Activated T-helper 1 cell treated with anti-CD3 and anti-CD28 coated beads, Interleukin-12 subunit alpha, Interleukin-12 subunit beta, Interleukin-2, Interleukin-4 antibody, amounts not matched to agents 30 ng/mL and 10 ng/mL and 1 ng/mL, durations not matched to agents 14 hours and 24 hours and 36 hours (primary cell): ENCODE results near the gene NUP205. TPM values are rescaled to one million over a fixed set of nuclear protein-coding genes. Genes with fewer than 3 reads are reported as not detected.
"Not testable (repeated sequence)": the region's sequence is repeated elsewhere in the genome, so short reads cannot be mapped to it uniquely, and the experiment has no call there.

Source experiments
- DNase-seq: peaks from one replicate; pipeline ENCODE4 v3.0.0; 2021; ENCODE audit warnings: low spot score
- H3K27ac Mint-ChIP-seq: one replicate; pipeline ENCODE4 v1.8.0; 2021; ENCODE audit warnings: mild to moderate bottlenecking, mixed read lengths
- H3K27me3 Mint-ChIP-seq: one replicate; pipeline ENCODE4 v1.8.0; 2022; ENCODE audit warnings: mild to moderate bottlenecking, moderate library complexity, mixed read lengths; ENCODE audit not compliant: insufficient read depth
- H3K36me3 Mint-ChIP-seq: one replicate; pipeline ENCODE4 v1.8.0; 2021; ENCODE audit warnings: low read depth, mixed read lengths
- H3K4me1 Mint-ChIP-seq: one replicate; pipeline ENCODE4 v1.8.0; 2021; ENCODE audit warnings: low read depth, mixed read lengths
- H3K4me3 Mint-ChIP-seq: one replicate; pipeline ENCODE4 v1.8.0; 2021; ENCODE audit warnings: mild to moderate bottlenecking, moderate library complexity, mixed read lengths
- H3K9me3 Mint-ChIP-seq: one replicate; pipeline ENCODE4 v1.8.0; 2021; ENCODE audit warnings: mixed read lengths
- intact Hi-C: fragments of 100-400 bp; cut with micrococcal nuclease; formaldehyde crosslinking; loops from one replicate; pipeline ENCODE4 v1.15.1; 2024
- total RNA-seq: library from RNA; stranded (reverse); gene quantifications from 2 replicates; pipeline ENCODE4 v1.2.3, GENCODE V29; 2022

NUP205 gene
- total RNA-seq, 1 donor from 2014 or later, result 110 TPM

DNA sequence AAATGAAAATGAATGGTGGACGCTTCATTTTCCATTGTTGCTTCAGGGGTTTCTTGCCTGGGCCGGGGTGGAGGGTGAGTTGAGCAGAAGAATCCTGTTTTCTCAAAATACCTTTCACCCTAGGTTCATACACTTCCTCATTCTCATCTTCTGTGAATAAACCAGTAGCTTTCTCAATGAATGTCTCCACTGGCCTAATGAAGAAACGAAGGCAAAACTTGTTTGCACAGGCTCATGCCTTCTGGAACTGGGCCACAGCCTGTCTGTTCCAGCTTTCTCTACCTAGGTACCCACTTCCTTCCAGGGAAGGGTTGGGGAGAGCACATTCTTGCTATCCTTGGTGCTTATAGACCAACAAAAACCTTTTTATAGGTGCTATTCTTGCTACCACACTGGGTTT, 125.9 kb downstream of the NUP205 start:
- H3K36me3 Mint-ChIP-seq, result peaks cover 9% of the 10 kb centered on the region
- no peak for DNase-seq
- no peak overlapping the region for H3K4me3 Mint-ChIP-seq
- H3K4me1 Mint-ChIP-seq, result peaks cover 14% of the 10 kb centered on the region
- H3K27me3 Mint-ChIP-seq, result peaks cover 2% of the 10 kb centered on the region
- H3K27ac Mint-ChIP-seq, result no peak overlapping the region
- H3K9me3 Mint-ChIP-seq, result no peaks in the 10 kb centered on the region
- intact Hi-C loops, result no loop called here

GRCh38 chr7:135684136-135684535, 126.4 kb downstream of the NUP205 start:
- H3K9me3 Mint-ChIP-seq, result no peaks in the 10 kb centered on the region
- no peak for DNase-seq
- no peak overlapping the region for H3K27ac Mint-ChIP-seq
- no peaks in the 10 kb centered on the region for H3K27me3 Mint-ChIP-seq
- no peak overlapping the region for H3K4me3 Mint-ChIP-seq
- intact Hi-C loops, result no loop called here
- H3K4me1 Mint-ChIP-seq, result peaks cover 14% of the 10 kb centered on the region
- peaks cover 9% of the 10 kb centered on the region for H3K36me3 Mint-ChIP-seq

- no peak overlapping the region for H3K4me3 Mint-ChIP-seq
- peaks cover 14% of the 10 kb centered on the region for H3K4me1 Mint-ChIP-seq
- no peaks in the 10 kb centered on the region for H3K9me3 Mint-ChIP-seq
- no peaks in the 10 kb centered on the region for H3K27me3 Mint-ChIP-seq
- no peak for DNase-seq
- intact Hi-C loops, result no loop called here
- H3K36me3 Mint-ChIP-seq, result peaks cover 12% of the 10 kb centered on the region
- H3K27ac Mint-ChIP-seq, result no peak overlapping the region
Measured at GRCh38 chr7:135684699-135685098, 127.0 kb downstream of the NUP205 start.

- peaks cover 12% of the 10 kb centered on the region for H3K36me3 Mint-ChIP-seq
- H3K4me1 Mint-ChIP-seq, result peaks cover 8% of the 10 kb centered on the region
- no peaks in the 10 kb centered on the region for H3K9me3 Mint-ChIP-seq
- DNase-seq, result no peak
- no peaks in the 10 kb centered on the region for H3K27me3 Mint-ChIP-seq
- intact Hi-C loops, result no loop called here
- H3K4me3 Mint-ChIP-seq, result no peak overlapping the region
- H3K27ac Mint-ChIP-seq, result no peak overlapping the region
Measured at GRCh38 chr7:135685306-135686084, 127.8 kb downstream of the NUP205 start.

DNA sequence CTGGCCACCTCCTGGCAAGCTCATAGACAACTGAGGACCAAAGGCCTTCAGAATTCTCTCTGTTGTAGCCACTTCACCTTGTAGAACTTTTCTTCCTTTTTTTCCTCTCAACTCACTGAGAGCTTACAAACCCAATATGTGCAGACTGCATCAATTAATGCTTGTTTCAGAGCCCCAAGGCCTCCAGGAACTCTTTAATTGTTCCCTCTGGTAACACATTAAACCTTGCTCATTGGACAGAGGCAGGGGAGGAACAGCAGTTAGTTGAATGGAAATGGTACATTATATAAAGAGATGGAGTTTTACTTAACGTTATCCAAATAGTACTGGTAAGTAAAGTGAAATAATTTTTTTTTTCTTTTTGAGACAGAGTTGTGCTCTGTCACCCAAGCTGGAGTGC, 129.7 kb downstream of the NUP205 start:
- H3K36me3 Mint-ChIP-seq, result peaks cover 10% of the 10 kb centered on the region
- intact Hi-C loops, result no loop called here

DNA sequence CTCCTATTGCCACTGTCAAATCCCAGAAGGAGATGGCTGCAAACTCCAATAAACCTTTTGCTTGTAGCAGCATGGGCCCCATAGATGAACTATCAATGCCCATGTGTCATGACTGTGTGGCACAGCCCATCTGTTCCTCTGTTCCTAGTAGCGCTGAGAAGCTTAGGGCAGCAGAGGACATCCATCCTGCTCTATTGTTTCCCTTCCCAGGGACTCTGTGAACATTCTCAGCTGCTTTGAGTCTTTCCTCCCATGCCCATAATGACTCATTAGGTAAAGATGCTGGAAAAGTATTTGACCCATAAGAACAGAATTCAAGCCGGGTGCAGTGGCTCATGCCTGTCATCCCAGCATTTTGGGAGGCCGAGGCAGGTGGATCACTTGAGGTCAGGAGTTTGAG, 132.8 kb downstream of the NUP205 start:
- intact Hi-C loops, result no loop called here
- no peaks in the 10 kb centered on the region for H3K9me3 Mint-ChIP-seq

More for the DNA sequence above, 129.7 kb downstream of the NUP205 start:
- H3K9me3 Mint-ChIP-seq, result no peaks in the 10 kb centered on the region
- H3K27me3 Mint-ChIP-seq, result no peaks in the 10 kb centered on the region
- no peak overlapping the region for H3K27ac Mint-ChIP-seq
- no peaks in the 10 kb centered on the region for H3K4me1 Mint-ChIP-seq
- H3K4me3 Mint-ChIP-seq, result no peak overlapping the region
- DNase-seq, result no peak

DNA sequence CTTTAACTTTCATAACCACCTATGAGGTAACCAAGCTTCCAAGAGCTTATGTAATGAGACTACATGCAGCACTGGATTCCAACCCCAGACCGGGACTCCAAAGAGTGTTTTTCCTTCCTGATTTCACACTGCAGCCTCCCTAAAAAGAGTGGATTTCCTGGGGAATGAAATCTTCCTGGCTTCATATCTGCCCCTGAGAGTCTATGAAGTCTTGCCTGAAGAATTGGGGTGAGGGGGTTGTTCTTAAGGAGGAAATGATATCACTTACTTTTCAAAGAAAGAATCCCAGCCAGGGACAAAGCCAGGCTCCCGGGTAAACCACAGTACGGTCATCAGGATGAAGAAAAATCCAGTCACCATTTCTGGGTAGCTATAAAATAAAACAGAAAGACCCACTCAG, 134.3 kb downstream of the NUP205 start:
- H3K27me3 Mint-ChIP-seq, result no peaks in the 10 kb centered on the region
- intact Hi-C loops, result no loop called here
- H3K9me3 Mint-ChIP-seq, result no peaks in the 10 kb centered on the region
- no peaks in the 10 kb centered on the region for H3K4me1 Mint-ChIP-seq
- H3K36me3 Mint-ChIP-seq, result peaks cover 7% of the 10 kb centered on the region
- DNase-seq, result no peak
- H3K4me3 Mint-ChIP-seq, result no peak overlapping the region
- H3K27ac Mint-ChIP-seq, result no peak overlapping the region

More for the DNA sequence above, 132.8 kb downstream of the NUP205 start:
- Mint-ChIP-seq H3K4me1 (no peaks in the 10 kb centered on the region), H3K27me3 (no peaks in the 10 kb centered on the region), H3K27ac (no peak overlapping the region), H3K36me3 (peaks cover 7% of the 10 kb centered on the region), H3K4me3 (no peak overlapping the region)
- no peak for DNase-seq

- H3K9me3 Mint-ChIP-seq, H3K4me3 Mint-ChIP-seq, H3K27me3 Mint-ChIP-seq, H3K4me1 Mint-ChIP-seq, DNase-seq, H3K36me3 Mint-ChIP-seq, H3K27ac Mint-ChIP-seq, intact Hi-C loops: not testable (repeated sequence)
Measured at GRCh38 chr7:135692606-135693005, 134.9 kb downstream of the NUP205 start.

GRCh38 chr7:135693558-135693957, 135.8 kb downstream of the NUP205 start:
- Mint-ChIP-seq H3K4me1 (no peaks in the 10 kb centered on the region), H3K27me3 (no peaks in the 10 kb centered on the region), H3K4me3 (no peak overlapping the region), H3K9me3 (no peaks in the 10 kb centered on the region), H3K36me3 (peaks cover 3% of the 10 kb centered on the region), H3K27ac (no peak overlapping the region)
- no peak for DNase-seq
- intact Hi-C loops, result no loop called here

DNA sequence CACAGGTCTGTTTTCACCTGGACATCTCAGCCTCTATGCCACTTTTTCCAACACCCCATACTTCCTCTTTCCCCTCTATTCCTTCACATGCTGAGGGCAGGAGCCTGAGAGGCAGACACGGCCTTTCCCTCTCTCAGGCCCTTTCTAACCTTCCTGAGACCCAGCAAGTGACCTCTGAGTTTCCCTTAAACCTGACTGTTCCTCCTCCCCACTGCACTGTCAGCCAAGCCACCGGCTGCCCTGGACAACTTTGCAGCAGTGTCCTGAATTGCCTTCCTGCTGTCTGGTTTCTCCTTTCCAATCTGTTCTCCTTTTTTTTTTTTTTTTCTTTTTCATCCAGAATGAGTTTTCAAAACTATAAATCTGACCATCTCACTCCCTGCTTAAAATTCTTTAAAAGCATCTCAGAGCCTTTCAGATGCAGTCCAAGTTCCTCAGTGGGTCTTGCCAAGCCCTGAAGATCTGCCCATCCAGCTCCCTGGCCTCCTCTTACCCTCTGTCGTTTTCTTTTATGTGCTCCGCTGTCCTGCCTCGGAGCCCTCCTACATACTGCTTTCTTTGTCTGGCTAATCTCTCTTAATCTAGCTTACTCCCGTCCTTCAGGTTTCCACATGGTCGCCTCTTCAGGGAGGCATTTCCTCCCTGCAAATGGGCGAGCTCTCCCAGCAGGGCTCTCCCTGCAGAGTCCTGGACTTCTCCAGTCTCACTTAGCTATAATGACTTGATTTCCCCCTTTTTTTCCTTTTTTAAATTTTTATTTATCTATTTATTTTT, 139.7 kb downstream of the NUP205 start:
- Mint-ChIP-seq H3K4me1 (no peaks in the 10 kb centered on the region), H3K9me3 (no peaks in the 10 kb centered on the region), H3K36me3 (no peaks in the 10 kb centered on the region), H3K27me3 (no peaks in the 10 kb centered on the region), H3K27ac (no peak overlapping the region), H3K4me3 (no peak overlapping the region)
- DNase-seq, result no peak
- intact Hi-C loops, result no loop called here

Other genes with a start within 250 kb of the NUP205 start
- 21.3 and 23.3 TPM in 2 replicates for gene CNOT4, start 47.8 kb upstream of the NUP205 start, total RNA-seq
- 22.7 and 24.7 TPM in 2 replicates for gene STMP1, start 104.6 kb downstream of the NUP205 start, total RNA-seq
- not detected in 2 replicates for gene SLC13A4, start 170.3 kb downstream of the NUP205 start, total RNA-seq
- gene FAM180A, start 190.9 kb downstream of the NUP205 start, total RNA-seq, result not detected in 2 replicates